ENCODE results near the gene TIMP1.

TIMP1 gene

GRCh38 chrX:47581731-47582647, at the start of gene TIMP1:
TIMP1 (plus strand) TSS chrX:47582436; CDS start chrX:47583416, 980 bp downstream.
- peak; percentile 77 to 81 for DNase-seq (ENCODE audit: low read depth in 2 of 2)

GRCh38 chrX:47539860-47540259, 42.4 kb upstream of the TIMP1 start:
- DNase-seq (ENCODE audit: low read depth in 2 of 2): no peak

GRCh38 chrX:47540754-47541538, 41.3 kb upstream of the TIMP1 start:
- no peak for DNase-seq (ENCODE audit: low read depth in 2 of 2)

GRCh38 chrX:47543496-47543895, 38.7 kb upstream of the TIMP1 start:
- no peak for DNase-seq (ENCODE audit: low read depth in 2 of 2)

GRCh38 chrX:47556045-47556623, 26.1 kb upstream of the TIMP1 start:
- peak; percentile 72 to 76 for DNase-seq (ENCODE audit: low read depth in 2 of 2)

- DNase-seq (ENCODE audit: low read depth in 2 of 2): no peak
Measured at GRCh38 chrX:47558436-47558835, 23.8 kb upstream of the TIMP1 start.

- DNase-seq (ENCODE audit: low read depth in 2 of 2): no peak
Measured at GRCh38 chrX:47560179-47560933, 21.9 kb upstream of the TIMP1 start.

- peak; percentile 89 to 91 for DNase-seq (ENCODE audit: low read depth in 2 of 2)
Measured at GRCh38 chrX:47560934-47561658, 21.1 kb upstream of the TIMP1 start, which contains the start of gene ARAF. ARAF (plus strand) TSS chrX:47561205; CDS start chrX:47562968, 1,763 bp downstream.

- no peak for DNase-seq (ENCODE audit: low read depth in 2 of 2)
Measured at GRCh38 chrX:47561659-47562151, 20.5 kb upstream of the TIMP1 start.

GRCh38 chrX:47562615-47563243, 19.5 kb upstream of the TIMP1 start:
- no peak for DNase-seq (ENCODE audit: low read depth in 2 of 2)

- no peak for DNase-seq (ENCODE audit: low read depth in 2 of 2)
Measured at GRCh38 chrX:47563801-47564315, 18.4 kb upstream of the TIMP1 start.

- DNase-seq (ENCODE audit: low read depth in 2 of 2): no peak
Measured at GRCh38 chrX:47564438-47565085, 17.7 kb upstream of the TIMP1 start.

GRCh38 chrX:47566841-47567240, 15.4 kb upstream of the TIMP1 start:
- no peak for DNase-seq (ENCODE audit: low read depth in 2 of 2)

- DNase-seq (ENCODE audit: low read depth in 2 of 2): no peak
Measured at GRCh38 chrX:47568656-47569295, 13.5 kb upstream of the TIMP1 start.

- DNase-seq (ENCODE audit: low read depth in 2 of 2): no peak
Measured at GRCh38 chrX:47570794-47571193, 11.4 kb upstream of the TIMP1 start.

- DNase-seq (ENCODE audit: low read depth in 2 of 2): no peak
Measured at GRCh38 chrX:47571215-47571614, 11.0 kb upstream of the TIMP1 start.

GRCh38 chrX:47571896-47572295, 10.3 kb upstream of the TIMP1 start:
- no peak for DNase-seq (ENCODE audit: low read depth in 2 of 2)

- DNase-seq (ENCODE audit: low read depth in 2 of 2): no peak
Measured at GRCh38 chrX:47572773-47573340, 9.4 kb upstream of the TIMP1 start.

Measured in stimulated activated CD8-positive, alpha-beta memory T cell treated with anti-CD3 and anti-CD28 coated beads, Interleukin-15, amount 100 ng/mL, for 48 hours (primary cell).